Muscle of back (tissue), 11 donors: ENCODE measurements around the gene FDPS. TPM values are rescaled to one million over a fixed set of nuclear protein-coding genes. Genes with fewer than 3 reads are reported as not detected.
"Not testable (repeated sequence)": the region's sequence is repeated elsewhere in the genome, so short reads cannot be mapped to it uniquely, and the experiment has no call there.

ENCODE experiments used
- DNase-seq, 3 donors: peaks; one replicate each; pipeline versions ENCODE4 v3.0.0 to v3.0.0-alpha.2; 2013
- polyA plus RNA-seq, 10 donors: library from polyadenylated mRNA; unstranded; fragments of 120-200 nt; gene quantifications; one replicate each; pipeline ENCODE4 v1.2.1, GENCODE V29; 2013; ENCODE audit not compliant: insufficient read length in 10 of 10

FDPS gene
- polyA plus RNA-seq, 10 donors: 88.5 to 139 (median 110) TPM

GRCh38 chr1:155313261-155313660 is 4.6 kb downstream of the FDPS start:
- DNase-seq: peak in 1 of 3 donors; percentile 28

GRCh38 chr1:155316922-155317321 is 8.3 kb downstream of the FDPS start:
- no peak for DNase-seq

GRCh38 chr1:155318082-155318481 is 9.4 kb downstream of the FDPS start:
- no peak for DNase-seq

- DNase-seq: no peak
Measured at GRCh38 chr1:155319536-155319935, 10.9 kb downstream of the FDPS start.

GRCh38 chr1:155320252-155320651 is 11.6 kb downstream of the FDPS start:
- DNase-seq: no peak

GRCh38 chr1:155320661-155321617 is 12.3 kb downstream of the FDPS start, which contains the start of gene RUSC1:
RUSC1 (plus strand) TSS chr1:155320894; CDS start chr1:155321774, 880 bp downstream.
- peak; percentile 77 to 94 (median 90) for DNase-seq

GRCh38 chr1:155321639-155322503 is 13.2 kb downstream of the FDPS start:
- DNase-seq: peak; percentile 12 to 62 (median 29)

GRCh38 chr1:155322571-155322952 is 13.9 kb downstream of the FDPS start:
- DNase-seq: peak; percentile 13 to 76 (median 55)

GRCh38 chr1:155322953-155323728 is 14.5 kb downstream of the FDPS start:
- peak; percentile 91 to 97 (median 93) for DNase-seq

GRCh38 chr1:155323729-155324036 is 15.0 kb downstream of the FDPS start:
- peak; percentile 92 to 98 (median 95) for DNase-seq

GRCh38 chr1:155324037-155324716 is 15.5 kb downstream of the FDPS start:
- peak; percentile 95 to 98 (median 96) for DNase-seq

GRCh38 chr1:155324717-155325602 is 16.3 kb downstream of the FDPS start:
- DNase-seq: peak in 1 of 3 donors; percentile 21

GRCh38 chr1:155325603-155325893 is 16.9 kb downstream of the FDPS start:
- no peak for DNase-seq

- no peak for DNase-seq
Measured at GRCh38 chr1:155326020-155326526, 17.4 kb downstream of the FDPS start.

GRCh38 chr1:155326631-155327037 is 18.0 kb downstream of the FDPS start:
- DNase-seq: no peak

GRCh38 chr1:155327981-155328380 is 19.3 kb downstream of the FDPS start:
- DNase-seq: no peak

- not testable (repeated sequence) for DNase-seq
Measured at GRCh38 chr1:155328856-155329255, 20.2 kb downstream of the FDPS start.

GRCh38 chr1:155329980-155330598 is 21.4 kb downstream of the FDPS start:
- no peak for DNase-seq

- DNase-seq: no peak
Measured at GRCh38 chr1:155334962-155335361, 26.3 kb downstream of the FDPS start.
